Suprapubic skin (tissue), 3 donors: ENCODE results near the gene ALOX5AP.

ENCODE experiments used
- CTCF ChIP-seq, 2 donors: fragments of 200-600 bp in 1 of 2; fragments of 450-650 bp in 1 of 2; sonication (generic) in 1 of 2; IDR thresholded peaks; one replicate each; pipeline ENCODE4 v1.5.1; 2016 to 2019; ENCODE audit warnings: antibody characterized with exemption in 2 of 2, mild to moderate bottlenecking in 1 of 2, moderate library complexity in 1 of 2
- POLR2A ChIP-seq, 2 donors: fragments of 450-650 bp; IDR thresholded peaks; one replicate each; pipeline ENCODE4 v1.6.1; 2017; ENCODE audit warnings: antibody characterized with exemption in 2 of 2, mild to moderate bottlenecking in 2 of 2, moderate library complexity in 2 of 2

GRCh38 chr13:30746791-30747190, 11.4 kb downstream of the ALOX5AP start:
- TF ChIP-seq CTCF (IDR thresholded peaks at IDR 0.05) (no peak), POLR2A (IDR thresholded peaks at IDR 0.05) (no peak)
